ENCODE results near the gene DIO3. TPM values are rescaled to one million over a fixed set of nuclear protein-coding genes. Genes with fewer than 3 reads are reported as not detected.

DIO3 gene
- total RNA-seq, 2 donors from 2014 or later = 0.55 TPM; not detected in 1

GRCh38 chr14:101527987-101528386 lies 33.3 kb upstream of the DIO3 start:
- Histone ChIP-seq H3K27ac (no peak overlapping the region), H3K4me3 (no peak overlapping the region), H3K9me3 (no peaks in the 10 kb centered on the region), H3K36me3 (no peaks in the 10 kb centered on the region), H3K4me1 (no peaks in the 10 kb centered on the region), H3K27me3 (no peaks in the 10 kb centered on the region)
- no peak for TF ChIP-seq CTCF (IDR thresholded peaks at IDR 0.05)
- no peak for DNase-seq (ENCODE audit: low spot score)

GRCh38 chr14:101529079-101529478 lies 32.2 kb upstream of the DIO3 start:
- H3K36me3 ChIP-seq = no peaks in the 10 kb centered on the region
- no peak overlapping the region for H3K4me3 ChIP-seq
- TF ChIP-seq CTCF (IDR thresholded peaks at IDR 0.05) = no peak
- H3K27me3 ChIP-seq = no peaks in the 10 kb centered on the region
- H3K9me3 ChIP-seq = no peaks in the 10 kb centered on the region
- DNase-seq (ENCODE audit: low spot score) = no peak
- H3K4me1 ChIP-seq = no peaks in the 10 kb centered on the region
- H3K27ac ChIP-seq = no peak overlapping the region

GRCh38 chr14:101534198-101534597 lies 27.1 kb upstream of the DIO3 start:
- TF ChIP-seq CTCF (IDR thresholded peaks at IDR 0.05) = no peak
- no peaks in the 10 kb centered on the region for H3K27me3 ChIP-seq
- H3K9me3 ChIP-seq = no peaks in the 10 kb centered on the region
- no peak for DNase-seq (ENCODE audit: low spot score)
- no peak overlapping the region for H3K4me3 ChIP-seq
- H3K27ac ChIP-seq = no peak overlapping the region
- no peaks in the 10 kb centered on the region for H3K36me3 ChIP-seq
- H3K4me1 ChIP-seq = no peaks in the 10 kb centered on the region

GRCh38 chr14:101535232-101535631 lies 26.1 kb upstream of the DIO3 start:
- H3K27me3 ChIP-seq = no peaks in the 10 kb centered on the region
- no peak overlapping the region for H3K27ac ChIP-seq

GRCh38 chr14:101535701-101536207 lies 25.5 kb upstream of the DIO3 start:
- Histone ChIP-seq H3K9me3 (no peaks in the 10 kb centered on the region), H3K4me1 (no peaks in the 10 kb centered on the region), H3K27ac (no peak overlapping the region), H3K36me3 (no peaks in the 10 kb centered on the region), H3K4me3 (no peak overlapping the region), H3K27me3 (no peaks in the 10 kb centered on the region)
- TF ChIP-seq CTCF (IDR thresholded peaks at IDR 0.05) = no peak
- DNase-seq (ENCODE audit: low spot score) = no peak

More at GRCh38 chr14:101535232-101535631, 26.1 kb upstream of the DIO3 start:
- no peak for DNase-seq (ENCODE audit: low spot score)
- TF ChIP-seq CTCF (IDR thresholded peaks at IDR 0.05) = no peak
- Histone ChIP-seq H3K4me1 (no peaks in the 10 kb centered on the region), H3K4me3 (no peak overlapping the region), H3K36me3 (no peaks in the 10 kb centered on the region), H3K9me3 (no peaks in the 10 kb centered on the region)

- H3K4me3 ChIP-seq = no peak overlapping the region
- no peaks in the 10 kb centered on the region for H3K27me3 ChIP-seq
- no peaks in the 10 kb centered on the region for H3K36me3 ChIP-seq
- H3K9me3 ChIP-seq = no peaks in the 10 kb centered on the region
- H3K27ac ChIP-seq = no peak overlapping the region
- no peak for TF ChIP-seq CTCF (IDR thresholded peaks at IDR 0.05)
- H3K4me1 ChIP-seq = no peaks in the 10 kb centered on the region
- DNase-seq (ENCODE audit: low spot score) = no peak
Measured at GRCh38 chr14:101537286-101537685, 24.0 kb upstream of the DIO3 start.
